Stomach (tissue), 4 donors: Measurements from ENCODE around the gene SF3B1.

Experiments
- POLR2AphosphoS5 ChIP-seq, 3 donors: sonication (generic); formaldehyde crosslinking; IDR thresholded peaks; one replicate each; pipeline ENCODE4 v1.6.1; 2016; ENCODE audit warnings: antibody characterized with exemption in 3 of 3
- TF ChIP-seq, protein P1 (sequence below), 7 experiments: fragments of 450-650 bp in 4 of 7; fragments of 200-600 bp in 3 of 7; sonication (generic) in 3 of 7; IDR thresholded peaks; one replicate each; pipeline ENCODE4 v1.5.1; 2016 to 2019; ENCODE audit warnings: antibody characterized with exemption in 7 of 7, control low read depth in 2 of 7, mild to moderate bottlenecking in 1 of 7

DNA sequence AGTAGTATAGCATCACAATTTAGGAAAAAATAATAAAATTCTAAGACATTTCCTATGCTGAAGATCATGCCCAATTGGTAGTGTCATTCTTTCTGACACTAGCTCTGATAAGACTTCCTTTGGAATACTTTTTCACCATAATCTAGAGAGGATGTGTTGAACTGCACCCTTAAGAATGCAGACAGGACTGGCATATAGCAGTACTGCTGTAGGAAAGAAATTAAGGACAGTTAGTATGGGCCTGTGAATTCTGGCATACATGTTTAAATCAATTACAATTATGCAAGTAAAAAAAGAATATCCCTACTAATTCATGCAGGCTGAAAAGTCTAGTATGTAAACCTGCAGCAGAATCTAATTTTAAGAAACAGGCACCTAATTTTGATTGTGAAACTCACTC lies 15.4 kb downstream of the SF3B1 start:
- no peak for TF ChIP-seq POLR2AphosphoS5 (IDR thresholded peaks at IDR 0.05)
- TF ChIP-seq, protein P1, sequence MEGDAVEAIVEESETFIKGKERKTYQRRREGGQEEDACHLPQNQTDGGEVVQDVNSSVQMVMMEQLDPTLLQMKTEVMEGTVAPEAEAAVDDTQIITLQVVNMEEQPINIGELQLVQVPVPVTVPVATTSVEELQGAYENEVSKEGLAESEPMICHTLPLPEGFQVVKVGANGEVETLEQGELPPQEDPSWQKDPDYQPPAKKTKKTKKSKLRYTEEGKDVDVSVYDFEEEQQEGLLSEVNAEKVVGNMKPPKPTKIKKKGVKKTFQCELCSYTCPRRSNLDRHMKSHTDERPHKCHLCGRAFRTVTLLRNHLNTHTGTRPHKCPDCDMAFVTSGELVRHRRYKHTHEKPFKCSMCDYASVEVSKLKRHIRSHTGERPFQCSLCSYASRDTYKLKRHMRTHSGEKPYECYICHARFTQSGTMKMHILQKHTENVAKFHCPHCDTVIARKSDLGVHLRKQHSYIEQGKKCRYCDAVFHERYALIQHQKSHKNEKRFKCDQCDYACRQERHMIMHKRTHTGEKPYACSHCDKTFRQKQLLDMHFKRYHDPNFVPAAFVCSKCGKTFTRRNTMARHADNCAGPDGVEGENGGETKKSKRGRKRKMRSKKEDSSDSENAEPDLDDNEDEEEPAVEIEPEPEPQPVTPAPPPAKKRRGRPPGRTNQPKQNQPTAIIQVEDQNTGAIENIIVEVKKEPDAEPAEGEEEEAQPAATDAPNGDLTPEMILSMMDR (IDR thresholded peaks at IDR 0.05), result no peak
